Measurements from ENCODE around the gene PRSS2.
"Not testable (repeated sequence)": the region's sequence is repeated elsewhere in the genome, so short reads cannot be mapped to it uniquely, and the experiment has no call there.

PRSS2 gene

DNA sequence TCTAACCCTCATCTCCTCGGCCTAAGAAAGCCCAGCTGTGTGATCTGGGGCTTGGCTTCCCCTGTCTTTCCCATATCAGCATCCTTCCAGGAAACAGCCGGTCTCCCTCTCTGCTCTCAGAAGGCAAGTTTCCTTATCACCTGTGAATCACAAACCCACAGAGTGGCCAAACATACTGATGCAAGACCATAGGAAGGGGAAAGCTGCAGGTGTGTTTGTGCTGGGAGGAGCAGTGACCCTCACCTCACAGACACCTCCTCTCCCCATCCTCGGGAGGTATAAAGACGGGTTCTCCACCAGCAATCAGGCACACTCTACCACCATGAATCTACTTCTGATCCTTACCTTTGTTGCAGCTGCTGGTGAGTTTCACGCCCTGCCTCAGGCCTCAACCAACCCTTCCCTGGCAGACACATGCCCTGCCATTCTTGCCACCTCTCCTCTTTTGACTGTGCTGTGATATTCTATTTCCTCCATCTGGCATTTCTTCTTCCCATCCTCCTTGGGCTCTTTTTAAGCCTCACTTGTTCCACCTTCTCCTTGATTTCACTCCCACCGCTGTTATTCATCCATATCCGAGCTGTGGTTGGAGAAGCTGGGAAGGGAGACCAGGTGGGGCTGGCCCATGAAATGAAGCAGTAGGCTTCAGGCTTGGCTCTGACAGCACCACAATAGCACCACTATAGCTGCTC lies at the start of gene PRSS2:
TSS of gene PRSS2 (plus strand) at position 310 of the 692 bp plus-strand sequence. CDS start at position 323, 13 bp downstream.
- no peak for DNase-seq

DNA sequence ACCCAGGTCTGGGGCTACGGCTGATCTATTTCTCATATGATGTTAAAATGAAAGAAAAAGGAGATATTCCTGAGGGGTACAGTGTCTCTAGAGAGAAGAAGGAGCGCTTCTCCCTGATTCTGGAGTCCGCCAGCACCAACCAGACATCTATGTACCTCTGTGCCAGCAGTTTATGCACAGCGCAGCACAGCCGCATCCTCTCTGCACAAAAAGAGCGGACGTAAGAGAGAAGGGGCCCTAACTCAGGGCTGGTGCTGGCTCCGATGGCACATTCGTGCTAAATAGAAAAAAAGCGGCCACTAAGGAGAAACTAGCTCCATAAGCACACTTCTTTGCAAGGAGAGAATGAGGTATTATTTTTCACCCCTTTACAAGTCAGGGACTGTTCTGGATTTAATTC lies 49.8 kb upstream of the PRSS2 start:
- no peak for DNase-seq

DNA sequence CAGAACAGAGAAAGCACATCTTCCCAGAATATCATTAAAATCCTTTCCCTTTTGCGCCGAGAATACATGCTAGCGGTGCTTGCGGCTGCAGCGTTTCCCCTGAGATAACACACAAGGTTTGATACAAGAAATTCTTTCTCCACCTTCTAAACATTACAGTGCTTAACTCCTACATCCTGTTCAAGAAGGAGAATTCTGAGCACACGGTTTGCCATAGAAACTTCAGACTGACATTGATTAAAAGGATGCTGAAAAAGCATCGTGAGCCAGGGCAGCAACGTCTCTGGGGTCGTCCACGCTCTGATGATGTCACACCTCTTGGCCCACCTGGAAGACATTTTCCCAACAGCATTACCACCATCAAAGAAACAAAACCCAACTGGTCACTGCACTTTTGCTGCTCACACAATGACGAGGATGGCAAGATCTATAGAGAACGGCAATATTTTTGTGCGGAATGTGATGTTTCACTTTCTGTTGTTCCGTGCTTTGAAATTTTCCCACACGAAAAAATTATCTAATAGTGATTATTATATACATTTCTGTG lies 48.4 kb upstream of the PRSS2 start:
- DNase-seq = no peak

DNA sequence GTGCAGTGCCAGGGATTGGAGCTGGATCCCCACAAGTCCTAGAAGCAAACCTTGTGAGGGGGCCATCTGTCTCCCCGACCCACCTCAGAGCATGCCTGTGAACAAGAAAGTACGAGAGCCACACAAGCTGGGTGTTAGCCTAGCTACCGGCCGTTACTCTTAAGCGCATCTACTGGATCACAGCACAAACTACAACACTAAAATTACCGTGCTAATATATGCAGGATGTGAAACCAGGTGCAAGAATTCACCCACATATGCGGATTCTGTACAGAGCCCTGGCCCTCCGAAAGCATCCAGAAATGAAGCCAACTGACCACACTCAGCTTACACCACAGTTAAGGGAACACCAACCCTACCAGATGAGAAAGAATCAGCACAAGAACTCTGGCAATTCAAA lies 37.5 kb upstream of the PRSS2 start:
- no peak for DNase-seq

DNA sequence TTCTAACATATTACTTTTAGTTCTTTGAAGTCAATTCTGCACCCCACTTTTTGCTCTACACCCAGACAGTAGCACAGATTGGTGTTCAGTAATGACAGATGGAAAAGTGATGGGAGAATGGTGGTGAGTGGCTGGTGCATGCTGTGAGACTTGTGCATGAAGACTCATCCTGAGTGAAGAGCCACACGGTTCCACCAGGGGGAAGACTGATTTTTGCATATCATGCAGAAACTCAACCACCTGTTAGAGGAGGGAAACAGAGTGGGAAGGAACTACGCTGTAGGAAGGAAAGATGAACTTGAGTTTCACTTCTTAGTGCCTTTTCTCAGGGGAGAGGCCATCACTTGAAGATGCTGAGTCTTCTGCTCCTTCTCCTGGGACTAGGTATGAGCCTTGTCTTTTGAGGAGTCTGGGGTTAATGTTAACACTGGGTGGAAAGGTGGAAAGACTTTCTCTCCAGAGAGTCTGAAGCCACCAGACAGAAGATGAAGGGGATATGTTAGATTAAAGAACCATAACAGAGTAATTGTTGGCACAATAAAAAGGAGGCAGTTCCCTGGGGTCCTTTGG lies 30.8 kb upstream of the PRSS2 start:
- DNase-seq = no peak

DNA sequence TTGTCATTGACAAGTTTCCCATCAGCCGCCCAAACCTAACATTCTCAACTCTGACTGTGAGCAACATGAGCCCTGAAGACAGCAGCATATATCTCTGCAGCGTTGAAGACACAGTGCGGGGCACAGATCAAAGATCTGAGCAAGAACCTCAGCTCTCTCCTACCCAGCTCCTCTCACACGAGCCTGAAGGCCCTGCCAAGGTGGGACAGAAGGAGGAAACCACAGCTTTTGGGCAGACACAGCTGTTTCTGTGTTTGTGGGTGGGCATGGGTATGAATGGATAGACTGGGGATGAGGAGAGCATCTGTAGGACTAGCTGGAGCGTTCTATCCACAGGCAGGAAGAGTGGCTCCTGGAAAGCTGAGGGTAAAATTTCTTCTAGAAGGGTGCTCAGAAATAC lies 30.0 kb upstream of the PRSS2 start:
- no peak for DNase-seq

DNA sequence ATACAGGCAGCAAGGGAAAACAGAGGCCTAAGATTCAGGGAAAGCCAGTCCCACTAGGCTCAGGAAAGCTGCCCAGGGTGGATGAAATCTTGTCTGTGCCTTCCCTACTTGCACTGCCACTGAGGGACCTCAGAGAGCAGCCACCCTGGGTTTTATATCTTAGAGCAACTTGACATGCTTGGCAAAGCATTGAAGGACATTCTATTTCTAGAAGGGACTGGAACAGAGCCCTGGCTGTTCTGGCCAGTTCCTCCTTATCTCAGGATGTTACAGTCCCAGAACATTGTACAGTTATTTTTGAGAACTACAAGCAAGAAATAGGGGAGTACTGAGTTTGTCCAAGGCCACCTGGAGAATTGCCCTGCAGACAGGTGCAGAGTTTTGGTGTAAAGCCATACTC lies 28.8 kb upstream of the PRSS2 start:
- DNase-seq = not testable (repeated sequence)

DNA sequence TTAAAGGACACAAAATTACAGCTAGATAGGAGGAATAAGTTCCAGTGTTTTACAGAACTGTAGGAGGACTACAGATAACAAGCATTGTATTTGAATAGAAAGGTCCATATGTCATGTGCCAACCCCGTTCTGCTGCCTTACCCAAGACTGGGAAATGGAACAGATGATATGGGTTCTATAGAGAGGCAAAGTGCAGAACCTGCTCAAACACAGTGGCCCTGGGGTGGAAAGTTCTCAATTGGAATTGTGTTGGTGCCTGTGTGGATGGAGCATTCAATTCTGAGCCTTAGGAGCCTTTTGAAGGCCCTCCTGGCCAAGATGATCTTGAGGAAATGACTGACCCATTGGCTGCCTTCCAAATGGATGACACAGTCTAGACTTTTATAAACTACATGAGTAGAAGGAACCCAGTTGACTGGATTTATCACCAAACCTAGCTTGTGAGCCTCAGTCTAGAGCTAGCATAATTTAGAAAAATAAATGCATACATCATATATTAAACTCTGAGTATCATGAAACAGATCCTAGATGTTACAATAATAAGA lies 25.6 kb upstream of the PRSS2 start:
- DNase-seq = no peak

DNA sequence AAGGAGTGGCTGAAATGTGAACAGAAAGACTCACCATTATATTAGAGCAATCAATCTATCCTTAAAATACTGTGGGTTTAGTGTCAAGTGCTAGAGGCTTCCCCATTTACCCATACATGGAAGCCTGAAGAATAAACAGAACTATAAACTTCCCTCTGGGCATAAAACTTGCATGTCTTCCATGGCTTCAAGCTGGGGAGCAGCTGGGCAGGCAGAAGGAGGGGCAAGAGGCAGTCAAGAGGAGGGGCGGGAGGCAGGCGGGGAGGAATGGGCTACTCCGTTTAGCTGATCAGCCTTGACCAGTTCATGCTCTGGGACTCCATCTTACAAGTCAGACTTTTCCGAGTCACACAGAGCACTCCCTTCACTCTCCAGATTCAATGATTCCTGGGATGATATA lies 25.0 kb upstream of the PRSS2 start:
- no peak for DNase-seq

DNA sequence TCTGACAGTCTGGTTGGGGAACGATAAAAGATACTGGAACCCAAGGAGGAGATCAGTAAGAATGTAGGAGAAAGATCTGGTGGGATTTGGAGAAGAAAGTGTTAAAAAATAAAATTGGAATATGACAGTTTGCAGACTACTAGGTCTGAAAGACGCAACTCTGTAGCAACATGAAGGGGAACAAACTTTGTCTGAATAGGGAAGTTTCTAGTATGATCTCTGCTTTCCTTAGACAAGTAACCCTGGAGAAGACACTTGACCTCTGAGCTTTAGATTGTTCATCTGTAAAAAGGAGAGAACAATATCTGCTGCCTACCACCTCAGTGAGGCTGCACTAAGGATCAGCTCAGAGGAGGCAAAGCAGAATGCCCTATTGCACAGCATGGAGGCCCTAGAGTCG lies 24.5 kb upstream of the PRSS2 start:
- DNase-seq = no peak

DNA sequence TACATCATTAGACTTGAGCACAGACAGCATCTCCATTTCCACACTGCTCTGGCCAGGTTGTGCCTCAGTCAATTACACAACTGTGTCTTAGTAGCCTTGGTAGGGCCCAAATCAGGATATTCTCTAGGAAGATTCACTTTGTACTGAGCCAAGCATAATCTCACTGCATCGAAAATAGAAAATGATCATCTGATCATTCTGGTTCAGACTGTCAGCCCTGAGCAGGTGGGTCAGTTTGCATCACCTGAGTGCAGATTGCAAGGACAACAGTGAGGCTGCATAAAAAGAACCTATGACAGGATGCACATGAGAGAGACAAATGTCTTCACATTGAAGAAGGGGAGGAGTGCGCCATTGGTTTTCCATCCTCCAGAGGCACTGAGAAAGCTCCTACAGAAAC lies 22.4 kb upstream of the PRSS2 start:
- not testable (repeated sequence) for DNase-seq

DNA sequence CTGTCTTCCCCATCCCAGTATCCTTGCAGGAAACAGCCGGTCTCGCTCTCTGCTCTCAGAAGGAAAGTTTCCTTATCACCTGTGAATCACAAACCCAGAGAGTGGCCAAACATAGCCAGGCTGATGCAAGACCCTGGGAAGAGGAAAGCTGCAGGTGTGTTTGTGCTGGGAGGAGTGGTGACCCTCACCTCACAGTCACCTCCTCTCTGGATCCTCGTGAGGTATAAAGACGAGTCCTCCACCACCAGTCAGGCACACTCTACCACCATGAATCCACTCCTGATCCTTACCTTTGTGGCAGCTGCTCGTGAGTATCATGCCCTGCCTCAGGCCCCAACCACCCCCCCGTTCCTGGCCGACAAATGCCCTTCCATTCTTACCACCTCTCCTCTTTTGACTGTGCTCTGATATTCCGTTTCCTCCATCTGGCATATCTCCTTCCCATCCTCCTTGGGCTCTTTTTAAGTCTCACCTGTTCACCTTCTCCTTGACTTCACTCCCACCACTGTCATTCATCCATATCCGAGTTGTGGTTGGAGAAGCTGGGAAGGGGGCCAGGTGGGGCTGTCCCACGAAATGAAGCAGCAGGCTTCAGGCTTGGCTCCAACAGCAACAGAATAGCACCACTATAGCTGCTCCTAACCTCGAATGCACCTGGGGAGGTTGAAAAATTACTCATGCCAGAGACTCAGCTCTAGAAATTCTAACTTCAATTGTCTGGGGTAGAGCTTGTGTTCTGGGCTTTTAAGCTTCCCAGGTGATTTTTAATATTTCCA lies 21.4 kb upstream of the PRSS2 start, which contains the start of gene PRSS1:
TSS of gene PRSS1 (plus strand) at position 255 of the 776 bp plus-strand sequence. CDS start at position 268, 13 bp downstream.
- no peak for DNase-seq

DNA sequence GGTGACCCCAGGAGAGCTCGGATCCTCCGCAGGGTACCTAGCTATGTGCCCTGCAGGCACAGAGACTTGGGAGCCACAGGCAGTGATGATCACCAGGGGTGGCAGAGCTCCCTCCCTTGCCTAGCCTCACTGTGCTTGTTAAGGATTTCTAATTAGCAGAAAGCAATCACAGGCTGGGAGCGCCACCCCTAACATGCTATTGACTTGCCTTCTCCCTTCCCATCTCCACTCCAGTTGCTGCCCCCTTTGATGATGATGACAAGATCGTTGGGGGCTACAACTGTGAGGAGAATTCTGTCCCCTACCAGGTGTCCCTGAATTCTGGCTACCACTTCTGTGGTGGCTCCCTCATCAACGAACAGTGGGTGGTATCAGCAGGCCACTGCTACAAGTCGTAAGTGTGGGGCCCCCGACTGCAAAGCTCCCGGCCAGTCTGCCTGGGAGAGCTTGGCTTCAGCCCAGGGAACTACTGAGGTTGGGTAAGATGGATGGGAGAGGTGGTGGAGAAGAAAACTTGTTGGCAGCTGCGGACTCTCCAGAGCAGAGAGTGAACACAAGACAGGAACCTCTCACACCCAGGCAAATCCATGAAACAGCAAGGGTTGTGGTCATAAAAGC lies 20.3 kb upstream of the PRSS2 start:
- no peak for DNase-seq

DNA sequence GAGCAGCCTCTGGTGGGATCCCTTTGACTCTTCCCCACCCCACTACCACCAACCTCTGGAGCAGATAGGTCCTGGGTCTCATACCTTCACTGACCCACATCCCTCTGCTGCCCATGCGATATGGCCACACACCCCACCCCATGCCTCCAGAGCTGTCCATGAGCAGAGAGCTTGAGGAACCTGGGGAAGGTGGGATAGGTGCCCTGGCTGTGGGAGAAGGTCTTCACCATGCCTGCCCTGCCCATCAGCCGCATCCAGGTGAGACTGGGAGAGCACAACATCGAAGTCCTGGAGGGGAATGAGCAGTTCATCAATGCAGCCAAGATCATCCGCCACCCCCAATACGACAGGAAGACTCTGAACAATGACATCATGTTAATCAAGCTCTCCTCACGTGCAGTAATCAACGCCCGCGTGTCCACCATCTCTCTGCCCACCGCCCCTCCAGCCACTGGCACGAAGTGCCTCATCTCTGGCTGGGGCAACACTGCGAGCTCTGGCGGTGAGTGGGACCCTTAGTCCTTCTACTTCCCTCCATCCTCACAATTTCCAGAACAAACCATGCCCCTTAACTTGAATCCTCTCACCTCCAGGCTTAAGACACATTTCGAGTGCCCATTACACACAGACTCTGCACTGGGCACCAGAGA lies 19.1 kb upstream of the PRSS2 start:
- not testable (repeated sequence) for DNase-seq

DNA sequence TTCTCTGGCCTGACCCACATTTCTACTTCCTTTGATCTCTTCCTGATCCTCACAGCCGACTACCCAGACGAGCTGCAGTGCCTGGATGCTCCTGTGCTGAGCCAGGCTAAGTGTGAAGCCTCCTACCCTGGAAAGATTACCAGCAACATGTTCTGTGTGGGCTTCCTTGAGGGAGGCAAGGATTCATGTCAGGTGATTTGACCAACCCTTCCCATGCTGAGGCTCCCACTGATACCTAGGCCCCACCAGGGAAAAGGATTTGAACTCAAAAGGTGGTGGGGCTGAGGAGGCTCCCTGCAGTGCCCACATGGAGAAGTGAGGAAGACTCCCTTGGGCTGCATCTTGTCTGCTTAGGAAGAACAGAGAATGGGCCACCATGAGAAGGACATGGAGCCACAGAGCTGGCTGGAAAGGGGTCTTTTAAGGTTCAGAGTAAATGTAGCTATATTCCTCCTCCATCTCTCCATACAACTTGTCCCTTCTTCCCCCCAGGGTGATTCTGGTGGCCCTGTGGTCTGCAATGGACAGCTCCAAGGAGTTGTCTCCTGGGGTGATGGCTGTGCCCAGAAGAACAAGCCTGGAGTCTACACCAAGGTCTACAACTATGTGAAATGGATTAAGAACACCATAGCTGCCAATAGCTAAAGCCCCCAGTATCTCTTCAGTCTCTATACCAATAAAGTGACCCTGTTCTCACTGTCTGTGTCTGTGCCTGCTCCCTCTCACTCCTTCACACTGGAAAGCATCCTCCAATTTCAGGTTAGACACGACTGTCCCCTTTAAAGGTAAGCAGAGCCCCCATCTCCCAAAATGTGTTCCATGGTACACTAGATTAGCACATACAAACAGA lies 18.2 kb upstream of the PRSS2 start:
- DNase-seq = no peak

DNA sequence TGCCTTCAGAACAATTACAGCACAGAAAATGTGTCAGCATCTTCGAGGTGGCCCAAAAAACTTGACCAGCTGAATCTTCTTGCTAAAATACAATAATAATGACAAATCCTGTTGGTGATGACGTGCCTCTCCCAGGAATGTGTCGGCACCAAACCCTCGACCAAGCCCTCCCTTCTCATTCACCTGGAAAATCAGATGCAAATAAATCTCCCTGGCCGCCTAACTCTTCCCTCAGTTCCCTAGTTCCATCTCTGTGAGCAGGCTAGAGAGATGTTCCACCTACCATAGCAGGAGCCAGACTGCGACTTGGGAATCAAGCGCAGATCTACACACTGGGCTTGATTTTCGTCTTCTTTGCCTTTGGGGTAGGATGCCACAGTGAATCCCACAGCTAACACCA lies 17.4 kb upstream of the PRSS2 start:
- DNase-seq = no peak

DNA sequence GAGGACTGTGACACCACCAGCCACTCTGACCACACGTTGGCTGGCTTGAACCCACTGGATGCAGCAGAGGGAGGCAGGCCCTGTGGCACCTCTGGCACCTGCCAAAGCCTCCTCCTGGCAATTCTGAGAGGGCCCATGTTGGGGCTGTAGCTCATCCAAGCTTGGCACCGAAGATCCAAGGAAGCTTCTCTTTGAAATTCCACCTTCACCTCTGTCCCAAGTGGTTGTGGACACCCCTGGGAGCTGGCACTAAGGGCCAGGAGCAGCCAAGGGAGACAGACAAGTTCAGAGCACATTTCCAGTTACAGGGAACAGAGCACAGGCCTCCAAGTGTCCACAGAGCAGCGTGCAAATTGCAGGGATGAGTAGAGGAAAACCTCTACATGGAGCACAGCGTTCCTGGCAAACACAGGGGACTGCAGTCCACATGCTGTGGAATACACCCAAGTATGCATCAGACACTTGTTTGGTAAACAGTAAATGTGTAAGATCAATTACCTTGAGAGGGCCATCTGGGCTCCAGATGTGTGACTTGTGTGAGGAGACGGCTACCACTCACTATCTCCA lies 16.8 kb upstream of the PRSS2 start:
- not testable (repeated sequence) for DNase-seq

DNA sequence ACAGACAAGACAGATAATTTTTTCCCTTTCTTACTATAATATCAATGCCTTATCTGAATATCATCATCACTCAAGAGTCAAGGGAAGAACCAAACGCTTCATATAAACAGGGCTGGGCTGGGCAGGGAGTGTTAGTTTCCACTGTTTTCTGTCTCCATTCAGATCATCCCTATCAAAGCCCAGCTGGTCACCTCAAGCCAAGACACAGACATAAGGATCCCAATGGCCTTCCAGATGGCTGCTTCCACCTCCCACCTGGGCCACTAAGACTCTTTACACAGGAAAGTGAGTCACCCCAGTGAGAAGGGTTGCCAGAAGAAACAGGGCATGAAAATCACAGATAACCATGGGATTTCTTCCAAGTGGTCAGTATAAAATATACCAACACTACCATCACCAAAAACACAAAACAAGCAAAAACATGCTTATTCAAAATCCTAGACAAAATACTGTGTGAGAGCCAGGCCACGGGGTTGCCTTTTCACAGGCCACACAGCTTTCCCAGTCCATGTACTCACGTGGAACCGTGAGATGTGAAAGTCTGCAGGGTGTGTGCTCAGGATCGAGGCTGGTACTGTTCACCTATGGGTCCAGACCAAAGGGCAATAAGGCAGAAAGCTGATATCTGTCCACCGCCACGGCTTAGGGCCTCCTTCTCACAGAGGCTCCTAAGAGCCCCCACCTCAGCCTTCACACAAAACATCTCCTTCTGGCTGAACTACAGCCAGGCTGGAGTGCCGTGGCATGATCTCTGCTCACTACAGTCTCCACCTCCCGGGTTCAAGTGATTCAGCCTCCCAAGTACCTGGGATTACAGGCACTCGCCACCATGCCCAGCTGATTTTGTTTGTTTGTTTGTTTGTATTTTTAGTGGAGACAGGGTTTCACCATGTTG lies 15.8 kb upstream of the PRSS2 start:
- no peak for DNase-seq

DNA sequence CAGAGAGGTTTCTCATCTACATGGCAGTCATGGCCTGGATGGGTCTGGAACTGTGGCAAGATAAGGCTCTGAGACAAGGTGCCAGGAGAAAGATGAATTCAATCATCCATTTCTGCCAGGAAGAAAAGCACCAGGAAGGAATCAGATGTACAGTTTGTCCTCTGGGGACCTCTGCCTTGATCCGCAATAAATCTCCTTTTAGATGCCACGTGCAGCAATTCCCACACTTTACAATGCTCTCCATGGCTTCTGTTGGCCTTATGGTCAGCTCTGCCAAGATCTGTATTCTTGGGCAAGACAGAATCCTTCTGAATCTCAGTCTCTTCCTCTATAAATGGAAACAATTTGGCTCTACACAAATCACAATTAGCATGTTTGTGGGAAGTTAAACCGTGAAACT lies 12.5 kb upstream of the PRSS2 start:
- not testable (repeated sequence) for DNase-seq

DNA sequence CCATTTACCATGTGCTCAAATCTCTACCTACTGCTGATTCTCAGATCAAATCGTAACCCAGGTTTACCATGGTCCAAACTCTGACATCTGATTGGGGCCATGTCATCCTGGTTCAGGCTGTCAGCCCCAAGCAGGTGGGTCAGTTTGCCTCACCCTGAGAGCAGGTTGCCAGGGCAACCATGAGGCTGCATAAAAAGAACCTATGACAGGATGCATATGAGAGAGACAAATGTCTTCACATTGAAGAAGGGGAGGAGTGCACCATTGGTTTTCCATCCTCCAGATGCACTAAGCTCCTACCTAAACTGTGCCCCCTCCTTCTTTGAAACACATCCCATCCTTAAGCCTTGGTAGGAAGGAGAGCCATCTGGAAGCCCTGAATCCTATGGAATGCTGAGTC lies 11.3 kb upstream of the PRSS2 start:
- no peak for DNase-seq
